ENCODE results near the gene DNER. TPM values are rescaled to one million over a fixed set of nuclear protein-coding genes. Genes with fewer than 3 reads are reported as not detected.

The DNER gene
- total RNA-seq, 2 donors from 2014 or later = 0.27 to 3.3 TPM

GRCh38 chr2:229470781-229471180 is 243.6 kb downstream of the DNER start:
- ATAC-seq (ENCODE audit: insufficient number of reproducible peaks, low FRiP score, low read depth) (no peak), DNase-seq (ENCODE audit: low spot score) (no peak)
- TF ChIP-seq CTCF (IDR thresholded peaks at IDR 0.05) = no peak
- no peaks in the 10 kb centered on the region for H3K9me3 ChIP-seq
- H3K4me1 ChIP-seq (ENCODE audit: control insufficient read depth in 1 of 2, low read depth in 2 of 2) = no peaks in the 10 kb centered on the region
- H3K4me3 ChIP-seq = no peak overlapping the region
- no peaks in the 10 kb centered on the region for H3K36me3 ChIP-seq
- no peaks in the 10 kb centered on the region for H3K27me3 ChIP-seq (replicated peaks; ENCODE audit: insufficient read depth)
- no peak overlapping the region for H3K27ac ChIP-seq

GRCh38 chr2:229467783-229468182 is 246.6 kb downstream of the DNER start:
- DNase-seq (ENCODE audit: low spot score) (no peak), ATAC-seq (ENCODE audit: insufficient number of reproducible peaks, low FRiP score, low read depth) (no peak)
- no peak for TF ChIP-seq CTCF (IDR thresholded peaks at IDR 0.05)

GRCh38 chr2:229463841-229464346 is 250.5 kb downstream of the DNER start:
- no peak for DNase-seq (ENCODE audit: low spot score)

More at GRCh38 chr2:229467783-229468182, 246.6 kb downstream of the DNER start:
- Histone ChIP-seq H3K27me3 (replicated peaks; ENCODE audit: insufficient read depth) (no peaks in the 10 kb centered on the region), H3K36me3 (no peaks in the 10 kb centered on the region), H3K4me1 (ENCODE audit: control insufficient read depth in 1 of 2, low read depth in 2 of 2) (no peaks in the 10 kb centered on the region), H3K4me3 (no peak overlapping the region), H3K9me3 (no peaks in the 10 kb centered on the region), H3K27ac (no peak overlapping the region)

GRCh38 chr2:229462112-229462511 is 252.2 kb downstream of the DNER start:
- no peaks in the 10 kb centered on the region for H3K4me1 ChIP-seq (ENCODE audit: control insufficient read depth in 1 of 2, low read depth in 2 of 2)
- ATAC-seq (ENCODE audit: insufficient number of reproducible peaks, low FRiP score, low read depth) = no peak
- H3K4me3 ChIP-seq = no peak overlapping the region
- H3K27ac ChIP-seq = no peak overlapping the region
- TF ChIP-seq CTCF (IDR thresholded peaks at IDR 0.05) = no peak
- no peaks in the 10 kb centered on the region for H3K9me3 ChIP-seq
- DNase-seq (ENCODE audit: low spot score) = no peak
- no peaks in the 10 kb centered on the region for H3K27me3 ChIP-seq (replicated peaks; ENCODE audit: insufficient read depth)
- H3K36me3 ChIP-seq = no peaks in the 10 kb centered on the region

More at GRCh38 chr2:229463841-229464346, 250.5 kb downstream of the DNER start:
- no peak for ATAC-seq (ENCODE audit: insufficient number of reproducible peaks, low FRiP score, low read depth)
- Histone ChIP-seq H3K4me1 (ENCODE audit: control insufficient read depth in 1 of 2, low read depth in 2 of 2) (no peaks in the 10 kb centered on the region), H3K27me3 (replicated peaks; ENCODE audit: insufficient read depth) (no peaks in the 10 kb centered on the region), H3K9me3 (no peaks in the 10 kb centered on the region), H3K27ac (no peak overlapping the region), H3K4me3 (no peak overlapping the region), H3K36me3 (no peaks in the 10 kb centered on the region)
- TF ChIP-seq CTCF (IDR thresholded peaks at IDR 0.05) = no peak

- DNase-seq (ENCODE audit: low spot score) (no peak), ATAC-seq (ENCODE audit: insufficient number of reproducible peaks, low FRiP score, low read depth) (no peak)
- H3K9me3 ChIP-seq = no peaks in the 10 kb centered on the region
- no peak overlapping the region for H3K4me3 ChIP-seq
- no peak for TF ChIP-seq CTCF (IDR thresholded peaks at IDR 0.05)
- no peaks in the 10 kb centered on the region for H3K36me3 ChIP-seq
- no peaks in the 10 kb centered on the region for H3K4me1 ChIP-seq (ENCODE audit: control insufficient read depth in 1 of 2, low read depth in 2 of 2)
- no peak overlapping the region for H3K27ac ChIP-seq
- H3K27me3 ChIP-seq (replicated peaks; ENCODE audit: insufficient read depth) = no peaks in the 10 kb centered on the region
Observed at GRCh38 chr2:229456091-229456490, 258.3 kb downstream of the DNER start.
